Measurements from ENCODE around the gene DNPH1.

GRCh38 chr6:43180985-43181384 lies 48.3 kb downstream of the DNPH1 start:
- no peak for TF ChIP-seq ZNF18 (tag by site-specific recombination; IDR thresholded peaks at IDR 0.05)
- peak; percentile 65 for TF ChIP-seq ZBTB17 (tag by site-specific recombination; IDR thresholded peaks at IDR 0.05)
- TF ChIP-seq, protein P1, sequence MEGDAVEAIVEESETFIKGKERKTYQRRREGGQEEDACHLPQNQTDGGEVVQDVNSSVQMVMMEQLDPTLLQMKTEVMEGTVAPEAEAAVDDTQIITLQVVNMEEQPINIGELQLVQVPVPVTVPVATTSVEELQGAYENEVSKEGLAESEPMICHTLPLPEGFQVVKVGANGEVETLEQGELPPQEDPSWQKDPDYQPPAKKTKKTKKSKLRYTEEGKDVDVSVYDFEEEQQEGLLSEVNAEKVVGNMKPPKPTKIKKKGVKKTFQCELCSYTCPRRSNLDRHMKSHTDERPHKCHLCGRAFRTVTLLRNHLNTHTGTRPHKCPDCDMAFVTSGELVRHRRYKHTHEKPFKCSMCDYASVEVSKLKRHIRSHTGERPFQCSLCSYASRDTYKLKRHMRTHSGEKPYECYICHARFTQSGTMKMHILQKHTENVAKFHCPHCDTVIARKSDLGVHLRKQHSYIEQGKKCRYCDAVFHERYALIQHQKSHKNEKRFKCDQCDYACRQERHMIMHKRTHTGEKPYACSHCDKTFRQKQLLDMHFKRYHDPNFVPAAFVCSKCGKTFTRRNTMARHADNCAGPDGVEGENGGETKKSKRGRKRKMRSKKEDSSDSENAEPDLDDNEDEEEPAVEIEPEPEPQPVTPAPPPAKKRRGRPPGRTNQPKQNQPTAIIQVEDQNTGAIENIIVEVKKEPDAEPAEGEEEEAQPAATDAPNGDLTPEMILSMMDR (tag by site-specific recombination; IDR thresholded peaks at IDR 0.05): no peak
- TF ChIP-seq, protein P2, sequence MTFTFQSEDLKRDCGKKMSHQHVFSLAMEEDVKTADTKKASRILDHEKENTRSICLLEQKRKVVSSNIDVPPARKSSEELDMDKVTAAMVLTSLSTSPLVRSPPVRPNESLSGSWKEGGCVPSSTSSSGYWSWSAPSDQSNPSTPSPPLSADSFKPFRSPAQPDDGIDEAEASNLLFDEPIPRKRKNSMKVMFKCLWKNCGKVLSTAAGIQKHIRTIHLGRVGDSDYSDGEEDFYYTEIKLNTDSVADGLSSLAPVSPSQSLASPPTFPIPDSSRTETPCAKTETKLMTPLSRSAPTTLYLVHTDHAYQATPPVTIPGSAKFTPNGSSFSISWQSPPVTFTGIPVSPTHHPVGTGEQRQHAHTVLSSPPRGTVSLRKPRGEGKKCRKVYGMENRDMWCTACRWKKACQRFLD (tag by site-specific recombination; IDR thresholded peaks at IDR 0.05): no peak
- TF ChIP-seq ZNF398 (tag by site-specific recombination; IDR thresholded peaks at IDR 0.05): peak; percentile 25; the same call in 1 of the 2 replicates
- no peak for TF ChIP-seq ZBTB49 (tag by site-specific recombination; IDR thresholded peaks at IDR 0.05; ENCODE audit: low read depth)
- peak; percentile 30; the same call in 1 of the 2 replicates for TF ChIP-seq SP2 (tag by site-specific recombination; IDR thresholded peaks at IDR 0.05)
- TF ChIP-seq ZSCAN16 (tag by site-specific recombination; IDR thresholded peaks at IDR 0.05): no peak
- no peak for TF ChIP-seq MYNN (tag by site-specific recombination; IDR thresholded peaks at IDR 0.05; ENCODE audit: borderline replicate concordance)
- no peak for TF ChIP-seq ZNF274 (IDR thresholded peaks at IDR 0.05; ENCODE audit: low read length)
- TF ChIP-seq ZNF274 (tag by site-specific recombination; IDR thresholded peaks at IDR 0.05; ENCODE audit: borderline replicate concordance): no peak

Measured in HEK293 (cell line).